Measurements from ENCODE around the gene PHKB.
"Not testable (repeated sequence)": the region's sequence is repeated elsewhere in the genome, so short reads cannot be mapped to it uniquely, and the experiment has no call there.

Gene PHKB

GRCh38 chr16:47470211-47470610 lies 9.1 kb downstream of the PHKB start (continued):
- TF ChIP-seq PATZ1 (CRISPR knock-in tag; IDR thresholded peaks at IDR 0.05; ENCODE audit: borderline replicate concordance) (no peak), RARB (CRISPR knock-in tag; IDR thresholded peaks at IDR 0.05) (no peak), TOX (CRISPR knock-in tag; IDR thresholded peaks at IDR 0.05; ENCODE audit: borderline replicate concordance) (no peak), ESRRG (CRISPR knock-in tag; IDR thresholded peaks at IDR 0.05) (no peak), ZFP30 (CRISPR knock-in tag; IDR thresholded peaks at IDR 0.05) (no peak), GLIS3 (CRISPR knock-in tag; IDR thresholded peaks at IDR 0.05) (no peak), TCF4 (CRISPR knock-in tag; IDR thresholded peaks at IDR 0.05; ENCODE audit: borderline replicate concordance) (no peak), ISL1 (CRISPR knock-in tag; IDR thresholded peaks at IDR 0.05) (no peak), OSR1 (CRISPR knock-in tag; IDR thresholded peaks at IDR 0.05) (no peak), SNAI2 (CRISPR knock-in tag; IDR thresholded peaks at IDR 0.05) (no peak), ZNF8 (CRISPR knock-in tag; IDR thresholded peaks at IDR 0.05) (no peak), ARNTL (CRISPR knock-in tag; IDR thresholded peaks at IDR 0.05; ENCODE audit: borderline replicate concordance, low read depth) (no peak), CSDC2 (CRISPR knock-in tag; IDR thresholded peaks at IDR 0.05) (no peak), ZNF70 (CRISPR knock-in tag; IDR thresholded peaks at IDR 0.05) (no peak), ZFP3 (CRISPR knock-in tag; IDR thresholded peaks at IDR 0.05) (no peak), ZC3H10 (CRISPR knock-in tag; IDR thresholded peaks at IDR 0.05) (no peak)

- no peak for TF ChIP-seq OSR1 (CRISPR knock-in tag; IDR thresholded peaks at IDR 0.05)
- TF ChIP-seq GLIS3 (CRISPR knock-in tag; IDR thresholded peaks at IDR 0.05): no peak
- TF ChIP-seq ISL1 (CRISPR knock-in tag; IDR thresholded peaks at IDR 0.05): no peak
- TF ChIP-seq CSDC2 (CRISPR knock-in tag; IDR thresholded peaks at IDR 0.05): no peak
- TF ChIP-seq ZNF8 (CRISPR knock-in tag; IDR thresholded peaks at IDR 0.05): no peak
- no peak for TF ChIP-seq TCF4 (CRISPR knock-in tag; IDR thresholded peaks at IDR 0.05; ENCODE audit: borderline replicate concordance)
- no peak for TF ChIP-seq PPARA (CRISPR knock-in tag; IDR thresholded peaks at IDR 0.05; ENCODE audit: borderline replicate concordance)
- TF ChIP-seq TSHZ2 (CRISPR knock-in tag; IDR thresholded peaks at IDR 0.05): no peak
- no peak for TF ChIP-seq TOX (CRISPR knock-in tag; IDR thresholded peaks at IDR 0.05; ENCODE audit: borderline replicate concordance)
- TF ChIP-seq ZFP30 (CRISPR knock-in tag; IDR thresholded peaks at IDR 0.05): no peak
- no peak for TF ChIP-seq ZFP3 (CRISPR knock-in tag; IDR thresholded peaks at IDR 0.05)
- TF ChIP-seq POU6F1 (CRISPR knock-in tag; IDR thresholded peaks at IDR 0.05; ENCODE audit: borderline replicate concordance, low read depth): no peak
- no peak for TF ChIP-seq ESRRG (CRISPR knock-in tag; IDR thresholded peaks at IDR 0.05)
- no peak for TF ChIP-seq CSRNP3 (CRISPR knock-in tag; IDR thresholded peaks at IDR 0.05)
- TF ChIP-seq ZC3H10 (CRISPR knock-in tag; IDR thresholded peaks at IDR 0.05): no peak
- TF ChIP-seq CREB5 (CRISPR knock-in tag; IDR thresholded peaks at IDR 0.05; ENCODE audit: low read depth): no peak
- no peak for TF ChIP-seq PATZ1 (CRISPR knock-in tag; IDR thresholded peaks at IDR 0.05; ENCODE audit: borderline replicate concordance)
- TF ChIP-seq ZNF565 (CRISPR knock-in tag; conservative IDR thresholded peaks at IDR 0.05; ENCODE audit: low read depth): no peak
- no peak for ATAC-seq
Observed at GRCh38 chr16:47470810-47471209, 9.7 kb downstream of the PHKB start.

GRCh38 chr16:47473004-47473403 lies 11.9 kb downstream of the PHKB start:
- not testable (repeated sequence) for ATAC-seq

All from SK-N-SH treated with all-trans-retinoic acid at 6 μM for 48 hours (cell line).